Measurements from ENCODE around the gene ADSS1.

ADSS1 gene

DNA sequence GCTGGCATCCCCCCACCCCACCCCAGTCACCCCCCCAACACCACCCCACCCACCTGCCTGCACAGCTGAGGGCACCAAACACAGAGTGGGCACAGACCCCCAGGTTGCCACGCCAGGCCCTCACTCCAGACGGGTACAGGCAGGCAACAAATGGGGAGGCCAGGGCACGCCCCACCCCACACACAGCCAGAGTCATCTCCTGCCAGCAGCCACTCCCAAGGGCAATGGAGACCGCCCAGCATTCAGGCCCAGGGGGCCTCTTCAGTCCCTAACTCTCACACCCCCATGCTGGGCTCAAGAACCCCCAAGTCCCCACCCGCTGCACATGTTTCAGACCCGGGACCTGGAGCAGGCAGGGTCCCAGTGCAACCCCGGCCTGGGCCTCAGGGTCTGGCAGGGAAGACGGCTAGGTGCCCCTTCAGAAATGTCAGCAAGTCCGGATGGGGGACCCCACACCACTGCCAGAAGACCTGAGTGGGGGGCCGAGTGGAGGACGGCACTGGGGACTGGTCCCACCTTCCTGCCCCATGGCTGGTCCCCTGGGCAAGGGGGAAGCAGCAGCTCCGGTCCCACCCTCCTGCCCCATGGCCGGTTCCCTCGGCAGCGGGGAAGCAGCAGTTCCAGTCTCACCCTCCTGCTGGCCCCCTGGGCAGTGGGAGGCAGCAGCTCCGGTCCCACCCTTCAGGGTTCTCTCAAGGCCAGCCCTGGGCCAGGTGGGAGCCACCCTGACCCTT is 59.6 kb downstream of the ADSS1 start:
- DNase-seq (ENCODE audit: low read depth), result no peak

GRCh38 chr14:104784218-104784568 is 60.2 kb downstream of the ADSS1 start:
- DNase-seq (ENCODE audit: low read depth), result no peak

GRCh38 chr14:104784846-104785707 is 61.0 kb downstream of the ADSS1 start:
- DNase-seq (ENCODE audit: low read depth), result no peak

DNA sequence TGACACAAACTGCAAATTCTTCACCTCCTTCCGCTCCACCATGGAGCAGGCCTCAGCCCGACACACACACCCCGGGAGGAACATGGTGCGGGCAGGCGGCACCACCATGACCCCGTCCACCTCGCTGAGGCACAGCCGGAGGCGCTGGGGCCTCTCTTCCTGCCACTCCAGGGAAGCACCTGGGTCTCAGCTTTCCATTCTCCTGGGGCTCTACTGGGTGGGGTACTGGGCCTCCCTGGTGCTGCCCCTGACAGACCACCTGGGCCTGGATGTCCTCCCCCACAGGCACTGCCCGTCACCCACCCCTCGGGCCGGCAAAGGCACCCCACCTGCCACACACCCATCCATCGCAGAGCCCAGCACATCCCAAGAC is 61.7 kb downstream of the ADSS1 start:
- DNase-seq (ENCODE audit: low read depth), result no peak

DNA sequence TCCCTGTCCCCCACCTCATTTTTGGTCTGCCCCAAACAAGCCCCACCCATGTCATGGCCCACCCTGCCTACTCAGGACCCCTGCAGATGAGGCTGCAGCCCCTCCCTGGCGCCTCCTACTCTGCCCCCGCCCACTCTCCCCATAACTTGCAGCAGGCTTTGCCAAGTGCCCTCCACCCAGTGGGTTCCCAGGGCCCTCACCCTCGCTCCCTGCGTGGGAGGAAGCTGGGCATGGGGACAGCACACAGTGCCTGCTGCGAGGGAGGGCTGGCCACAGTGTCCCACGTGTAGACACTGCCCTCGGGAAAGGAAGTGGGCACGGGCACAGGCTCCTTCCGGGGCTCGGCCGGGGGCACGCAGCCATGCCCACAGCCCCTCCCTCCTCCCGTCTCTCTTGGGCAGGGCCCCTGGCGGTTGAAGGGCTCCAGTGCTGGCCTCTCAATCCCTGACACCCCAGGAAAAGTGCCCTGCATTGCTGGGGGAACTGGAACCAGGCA is 62.1 kb downstream of the ADSS1 start:
- DNase-seq (ENCODE audit: low read depth), result no peak

- DNase-seq (ENCODE audit: low read depth), result no peak
These were observed 63.0 kb downstream of the ADSS1 start for GRCh38 chr14:104786726-104787675.

DNA sequence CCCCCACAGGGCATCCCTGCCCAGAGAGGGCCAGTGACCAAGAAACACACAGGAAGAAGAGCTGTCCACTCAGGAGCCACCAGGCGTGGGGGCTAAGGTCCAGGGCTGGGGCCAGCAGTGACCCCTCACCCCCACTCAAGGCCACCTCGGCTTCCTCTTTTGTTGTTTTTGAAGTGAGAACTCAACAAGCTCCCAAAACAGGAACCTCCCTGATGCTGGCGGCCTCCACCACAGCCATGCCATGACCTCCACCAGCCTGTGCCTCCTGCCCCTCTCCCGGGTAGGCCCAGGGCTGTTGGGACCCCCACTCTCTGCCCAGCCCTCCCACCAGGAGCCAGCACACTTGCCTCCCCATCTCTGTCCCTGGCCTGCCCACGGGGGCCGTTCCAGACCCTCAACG is 63.7 kb downstream of the ADSS1 start:
- no peak for DNase-seq (ENCODE audit: low read depth)

GRCh38 chr14:104788161-104788818 is 64.3 kb downstream of the ADSS1 start:
- no peak for DNase-seq (ENCODE audit: low read depth)

- DNase-seq (ENCODE audit: low read depth), result no peak
These were observed 65.0 kb downstream of the ADSS1 start for GRCh38 chr14:104788873-104789663.

GRCh38 chr14:104789752-104790743 is 66.0 kb downstream of the ADSS1 start:
- DNase-seq (ENCODE audit: low read depth), result no peak

DNA sequence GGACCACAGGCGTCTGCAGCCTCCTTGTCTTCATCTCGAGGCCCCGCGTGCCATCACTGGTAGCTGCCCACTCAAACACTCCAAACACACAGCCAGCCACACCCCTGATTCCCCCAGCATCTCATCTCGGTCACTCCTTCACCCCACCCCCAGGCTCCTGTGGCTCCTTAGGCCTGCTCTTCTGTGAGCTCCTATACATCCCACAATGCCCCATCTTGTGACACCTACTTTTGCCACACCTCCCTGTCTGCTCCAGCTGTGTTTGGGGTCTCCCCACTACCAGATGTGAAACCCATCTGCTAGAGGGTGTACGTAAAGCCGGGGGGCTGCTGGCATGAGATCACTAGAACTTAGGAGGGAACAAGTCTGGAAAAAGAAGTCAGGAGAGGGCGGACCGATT is 67.4 kb downstream of the ADSS1 start:
- DNase-seq (ENCODE audit: low read depth), result no peak

- no peak for DNase-seq (ENCODE audit: low read depth)
These were observed 68.3 kb downstream of the ADSS1 start for GRCh38 chr14:104792101-104792884.

DNA sequence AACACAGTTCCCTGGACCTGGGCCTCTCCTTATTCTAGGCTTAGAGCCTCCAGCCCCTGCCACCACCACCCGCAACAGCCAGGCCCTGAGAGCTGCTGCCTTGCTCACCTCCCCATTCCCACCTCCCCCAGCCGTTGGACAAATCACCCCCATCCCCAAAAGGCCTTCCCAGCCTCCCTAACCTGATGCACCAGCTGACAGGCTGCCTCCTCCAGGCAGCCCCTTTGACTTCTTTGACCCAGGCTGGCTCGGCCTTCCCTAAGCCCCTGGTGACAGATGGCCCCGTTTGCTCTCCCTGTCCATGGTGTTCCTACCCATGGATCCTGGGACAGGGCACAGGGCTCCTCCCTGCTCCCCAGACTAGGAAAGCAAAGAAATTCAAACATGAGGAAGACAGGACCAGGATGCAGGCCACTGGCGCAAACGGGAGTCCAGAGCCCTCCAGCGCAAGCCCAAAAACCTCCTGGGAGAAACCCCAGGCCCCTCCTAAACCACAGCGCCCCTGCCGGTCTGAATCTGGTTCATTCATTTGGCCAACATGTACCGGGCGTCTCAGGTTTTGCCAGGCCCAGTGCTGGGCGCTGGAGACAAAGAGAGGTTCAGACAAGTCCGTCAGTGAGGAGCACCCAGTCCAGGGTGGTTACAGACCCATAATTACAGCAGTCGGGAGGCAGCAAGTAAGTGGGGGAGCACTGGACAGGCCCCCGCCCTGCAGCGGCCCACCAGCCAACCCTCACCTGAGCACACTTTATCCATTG is 69.1 kb downstream of the ADSS1 start:
- DNase-seq (ENCODE audit: low read depth), result no peak

GRCh38 chr14:104793703-104793959 is 69.6 kb downstream of the ADSS1 start:
- DNase-seq (ENCODE audit: low read depth), result no peak

DNA sequence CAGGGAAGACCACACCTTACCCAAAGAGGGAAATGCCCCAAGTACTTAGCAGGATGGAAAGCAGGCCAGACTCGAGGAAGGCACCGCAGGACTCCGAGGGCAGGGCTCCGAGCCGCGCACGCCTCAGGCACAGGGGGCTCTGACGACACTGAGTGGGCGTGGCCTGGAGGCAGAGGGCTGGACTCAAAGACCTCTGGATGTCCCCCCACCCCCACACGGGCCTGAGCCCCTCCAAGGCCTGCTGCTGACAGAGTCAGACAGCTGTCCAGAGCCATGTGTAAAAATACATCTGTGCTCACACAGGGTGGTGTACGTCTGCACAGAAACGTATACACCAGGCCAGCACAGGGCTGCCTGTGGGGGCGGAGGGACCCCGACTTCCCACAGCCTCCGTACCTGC is 70.1 kb downstream of the ADSS1 start:
- no peak for DNase-seq (ENCODE audit: low read depth)

DNA sequence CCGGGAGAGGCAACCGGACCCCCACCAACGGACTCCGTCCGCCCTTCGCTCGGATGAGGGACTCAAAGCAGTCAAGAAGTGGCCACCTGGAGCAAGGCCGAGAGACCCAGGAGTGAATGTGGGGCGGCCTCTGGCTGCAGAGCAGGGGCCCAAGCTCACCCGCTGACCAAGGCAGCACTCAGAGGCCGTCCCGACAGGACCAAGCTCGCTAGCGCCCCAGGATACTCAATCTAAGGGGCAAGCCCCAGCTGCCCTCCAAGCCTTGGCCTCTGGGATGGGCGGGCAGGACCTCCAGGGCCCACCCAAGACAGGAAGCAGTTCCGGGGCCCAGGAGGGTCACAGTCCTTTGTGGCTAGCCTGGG is 70.6 kb downstream of the ADSS1 start:
- no peak for DNase-seq (ENCODE audit: low read depth)

- DNase-seq (ENCODE audit: low read depth), result no peak
These were observed 71.2 kb downstream of the ADSS1 start, which contains the start of gene AKT1 for GRCh38 chr14:104794993-104795780. TSS of gene AKT1 (minus strand) at chr14:104795748. CDS start at chr14:104792643, 3,105 bp downstream.

Data from stimulated activated CD8-positive, alpha-beta memory T cell treated with anti-CD3 and anti-CD28 coated beads, Interleukin-12 subunit alpha, Interleukin-12 subunit beta, amount 100 ng/mL, for 1 hour (primary cell).